Coronary artery (tissue), 2 donors: ENCODE results near the gene MYH13.

ENCODE experiments used
- DNase-seq: peaks from one replicate; pipeline ENCODE4 v3.0.0-alpha.2; 2017; ENCODE audit warnings: low spot score
- H3K27ac ChIP-seq, 2 donors: fragments of 200-600 bp; sonication (generic); one replicate each; pipeline ENCODE4 v1.5.1; 2016 to 2019
- H3K4me3 ChIP-seq: fragments of 200-600 bp; sonication (generic); 2 replicates; pipeline ENCODE4 v1.5.1; 2016; ENCODE audit warnings: mild to moderate bottlenecking, moderate library complexity
- TF ChIP-seq, protein P1 (sequence below): fragments of 200-600 bp; sonication (generic); IDR thresholded peaks from one replicate; pipeline ENCODE4 v1.5.1; 2019; ENCODE audit warnings: antibody characterized with exemption

The MYH13 gene

DNA sequence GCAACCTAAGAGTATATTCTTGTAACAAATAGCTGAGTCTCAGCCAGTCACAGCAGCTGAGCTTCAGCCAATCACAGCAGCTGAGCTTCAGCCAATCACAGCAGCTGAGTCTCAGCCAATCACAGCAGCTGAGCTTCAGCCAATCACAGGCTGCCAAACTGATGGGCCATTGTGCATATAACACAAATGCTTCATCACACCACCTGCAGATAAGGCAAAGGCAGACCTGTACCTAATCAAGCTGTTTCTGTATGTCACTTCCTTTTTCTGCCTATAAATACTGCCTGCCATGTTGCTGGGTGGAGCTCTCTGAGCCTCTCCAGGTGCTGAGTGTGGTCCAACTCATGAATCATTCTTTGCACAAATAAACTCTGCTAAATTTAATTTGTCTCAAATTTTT lies 19.9 kb downstream of the MYH13 start:
- no peak overlapping the region for H3K27ac ChIP-seq
- TF ChIP-seq, protein P1, sequence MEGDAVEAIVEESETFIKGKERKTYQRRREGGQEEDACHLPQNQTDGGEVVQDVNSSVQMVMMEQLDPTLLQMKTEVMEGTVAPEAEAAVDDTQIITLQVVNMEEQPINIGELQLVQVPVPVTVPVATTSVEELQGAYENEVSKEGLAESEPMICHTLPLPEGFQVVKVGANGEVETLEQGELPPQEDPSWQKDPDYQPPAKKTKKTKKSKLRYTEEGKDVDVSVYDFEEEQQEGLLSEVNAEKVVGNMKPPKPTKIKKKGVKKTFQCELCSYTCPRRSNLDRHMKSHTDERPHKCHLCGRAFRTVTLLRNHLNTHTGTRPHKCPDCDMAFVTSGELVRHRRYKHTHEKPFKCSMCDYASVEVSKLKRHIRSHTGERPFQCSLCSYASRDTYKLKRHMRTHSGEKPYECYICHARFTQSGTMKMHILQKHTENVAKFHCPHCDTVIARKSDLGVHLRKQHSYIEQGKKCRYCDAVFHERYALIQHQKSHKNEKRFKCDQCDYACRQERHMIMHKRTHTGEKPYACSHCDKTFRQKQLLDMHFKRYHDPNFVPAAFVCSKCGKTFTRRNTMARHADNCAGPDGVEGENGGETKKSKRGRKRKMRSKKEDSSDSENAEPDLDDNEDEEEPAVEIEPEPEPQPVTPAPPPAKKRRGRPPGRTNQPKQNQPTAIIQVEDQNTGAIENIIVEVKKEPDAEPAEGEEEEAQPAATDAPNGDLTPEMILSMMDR = no peak
- H3K4me3 ChIP-seq = no peak overlapping the region
- no peak for DNase-seq

DNA sequence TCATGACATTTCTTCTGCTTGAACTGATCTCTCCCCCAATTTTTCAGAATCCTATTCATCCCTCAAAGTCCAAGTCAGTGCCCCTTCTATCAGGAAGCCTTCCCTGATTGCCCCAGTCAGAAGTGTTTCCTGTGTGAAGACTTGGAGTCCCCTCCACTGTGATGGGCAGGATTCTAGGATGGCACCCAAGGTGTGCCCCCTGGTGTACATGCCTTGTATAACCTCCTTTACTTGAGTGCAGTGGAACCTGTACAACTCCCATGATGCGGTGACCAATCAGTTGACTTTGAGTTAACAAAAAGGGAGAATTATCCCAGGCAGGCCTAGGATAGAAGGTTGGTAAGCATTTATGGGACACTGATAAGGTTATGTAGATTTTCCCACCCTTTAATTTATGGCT lies 23.4 kb downstream of the MYH13 start:
- no peak for DNase-seq
- Histone ChIP-seq H3K27ac (no peak overlapping the region), H3K4me3 (no peak overlapping the region)
- TF ChIP-seq, protein P1 = no peak

DNA sequence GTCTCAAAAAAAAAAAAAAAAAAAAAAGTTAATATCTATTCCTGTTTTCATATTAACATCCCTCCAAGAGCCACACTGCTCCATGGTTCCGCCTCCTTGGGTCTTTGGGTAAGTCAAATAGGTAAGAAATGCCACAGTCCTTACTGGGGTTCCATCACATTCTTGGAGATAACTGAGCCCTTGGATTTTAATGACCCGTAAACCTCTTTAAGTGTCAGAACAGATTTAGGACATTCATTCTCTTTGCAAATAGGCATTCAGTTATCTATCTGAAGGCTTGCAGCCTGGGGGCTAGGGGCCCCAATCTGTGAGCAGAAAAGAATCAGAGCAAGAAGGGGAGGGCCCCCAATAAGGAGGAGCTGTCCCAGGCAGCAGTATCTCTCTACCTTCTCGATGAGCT lies 28.0 kb downstream of the MYH13 start:
- Histone ChIP-seq H3K4me3 (no peak overlapping the region), H3K27ac (no peak overlapping the region)
- no peak for DNase-seq

DNA sequence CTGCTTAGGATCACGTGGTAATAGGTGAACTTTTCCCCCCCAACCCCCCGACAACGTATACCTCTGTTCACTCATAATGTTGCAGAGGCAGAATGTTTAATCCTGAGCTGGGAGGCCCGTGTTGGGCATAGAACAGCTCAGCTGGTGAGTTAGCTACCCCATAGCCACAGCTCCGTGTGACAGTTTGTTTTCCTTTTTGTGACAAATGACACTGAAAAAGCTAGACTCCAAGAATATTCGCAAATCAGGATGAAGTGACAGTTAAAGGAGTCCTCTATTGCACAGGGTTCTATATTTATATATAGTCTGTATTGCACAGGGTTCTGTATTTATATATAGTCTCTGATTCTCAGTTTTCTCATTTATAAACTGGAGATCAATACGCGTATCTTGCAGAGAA lies 33.8 kb downstream of the MYH13 start:
- DNase-seq = no peak
- TF ChIP-seq, protein P1 = no peak
- Histone ChIP-seq H3K4me3 (no peak overlapping the region), H3K27ac (no peak overlapping the region)

More for the DNA sequence above, 28.0 kb downstream of the MYH13 start:
- TF ChIP-seq, protein P1 = no peak

GRCh38 chr17:10337976-10338375 lies 34.8 kb downstream of the MYH13 start:
- TF ChIP-seq, protein P1 = no peak
- no peak for DNase-seq
- Histone ChIP-seq H3K4me3 (no peak overlapping the region), H3K27ac (no peak overlapping the region)

- no peak overlapping the region for H3K27ac ChIP-seq
- no peak overlapping the region for H3K4me3 ChIP-seq
- no peak for DNase-seq
Observed at GRCh38 chr17:10337136-10337535, 35.7 kb downstream of the MYH13 start.

DNA sequence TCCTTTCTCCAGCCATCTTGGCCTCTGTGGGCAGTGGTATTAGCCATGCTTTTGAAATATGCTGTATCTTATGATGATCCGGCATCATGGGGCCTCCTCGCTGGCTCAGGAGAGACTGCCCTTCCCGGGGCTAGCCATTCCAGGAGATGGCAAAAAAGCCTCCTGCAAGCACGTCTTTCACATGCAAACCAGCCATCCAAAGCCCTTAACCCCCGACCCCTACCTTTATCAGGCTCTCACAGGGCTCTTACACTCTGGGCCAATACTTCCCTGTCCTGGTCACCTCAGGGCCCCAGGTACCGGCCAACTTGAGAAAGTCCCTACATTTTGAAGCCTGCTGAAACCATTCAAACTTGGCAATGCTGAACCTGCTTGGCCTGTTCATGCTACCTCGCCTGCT lies 36.4 kb downstream of the MYH13 start:
- no peak overlapping the region for H3K27ac ChIP-seq
- TF ChIP-seq, protein P1 = no peak
- no peak overlapping the region for H3K4me3 ChIP-seq
- no peak for DNase-seq

More at GRCh38 chr17:10337136-10337535, 35.7 kb downstream of the MYH13 start:
- TF ChIP-seq, protein P1 = no peak
